ENCODE results near the gene EFCAB5. TPM values are rescaled to one million over a fixed set of nuclear protein-coding genes. Genes with fewer than 3 reads are reported as not detected.

EFCAB5 gene
- total and polyA plus RNA-seq, 2 of the 13 experiments (the other 11 are each of a cell fraction or from before 2014, with no cell fraction given), result 0.15 TPM; not detected in 1

DNA sequence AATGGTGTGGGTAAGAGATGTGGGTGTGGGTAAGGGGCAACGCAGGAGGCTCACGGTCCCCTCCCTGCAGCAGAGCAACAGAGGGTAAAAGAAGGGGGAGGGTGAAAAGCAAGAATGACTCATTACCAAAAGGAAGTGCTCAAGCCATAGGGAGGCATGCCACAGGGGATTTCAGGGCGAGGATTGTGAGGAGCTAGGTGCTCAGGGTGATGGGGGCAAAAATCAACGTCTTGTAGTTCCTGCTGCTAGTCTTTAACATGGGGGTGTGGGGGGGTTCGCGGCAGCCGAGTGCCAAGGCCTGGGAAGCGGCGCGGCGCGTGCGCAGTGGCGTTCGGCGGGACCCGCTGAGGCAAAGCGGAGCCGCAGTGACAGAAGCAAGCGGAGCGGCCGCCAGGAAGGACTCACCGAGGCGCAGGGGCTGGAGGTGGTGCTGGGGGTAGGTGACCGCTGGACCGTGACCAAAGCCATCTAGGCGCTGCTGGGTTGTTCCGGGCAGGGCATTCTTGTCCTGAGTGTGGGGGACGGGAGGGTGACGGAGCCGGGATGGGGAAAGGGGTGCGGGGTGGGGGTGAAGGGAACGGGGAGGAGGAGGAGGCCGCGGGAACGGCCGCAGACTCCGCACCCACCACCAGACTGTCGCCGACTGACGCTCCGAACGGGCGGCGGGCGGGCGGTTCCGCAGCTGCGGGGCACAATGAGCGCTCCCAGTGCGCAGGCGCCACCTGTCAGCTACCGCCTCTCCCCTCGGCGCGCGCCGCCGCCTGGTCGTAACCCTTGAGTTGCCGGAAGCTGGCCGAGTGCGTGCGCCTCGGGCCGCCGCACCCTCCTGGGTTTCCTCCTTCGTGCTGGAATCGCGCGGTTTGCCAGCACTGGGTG is 11.7 kb upstream of the EFCAB5 start, which contains the start of gene SSH2 (continued):
- TF ChIP-seq ZNF234 (CRISPR knock-in tag; conservative IDR thresholded peaks at IDR 0.05) (no peak), ZNF563 (CRISPR knock-in tag; IDR thresholded peaks at IDR 0.05) (no peak), MXD1 (CRISPR knock-in tag; IDR thresholded peaks at IDR 0.05) (peak; percentile 40; the same call in 1 of the 2 replicates), BRD4 (CRISPR knock-in tag; IDR thresholded peaks at IDR 0.05) (peak; percentile 37; the same call in 1 of the 2 replicates), EEA1 (CRISPR knock-in tag; IDR thresholded peaks at IDR 0.05; ENCODE audit: borderline replicate concordance) (no peak), EHMT2 (IDR thresholded peaks at IDR 0.05; ENCODE audit: borderline replicate concordance, low read depth, low read length) (no peak), ATF7-NPFF (CRISPR knock-in tag; IDR thresholded peaks at IDR 0.05; ENCODE audit: low read depth) (no peak), ZNF138 (CRISPR knock-in tag; IDR thresholded peaks at IDR 0.05; ENCODE audit: low read depth) (no peak), NFIC (IDR thresholded peaks at IDR 0.05; ENCODE audit: low read length) (no peak), CEBPZ (IDR thresholded peaks at IDR 0.05; ENCODE audit: low read length) (no peak), KDM4B (CRISPR knock-in tag; IDR thresholded peaks at IDR 0.05) (no peak; the same call in 1 of the 2 replicates), ZNF230 (CRISPR knock-in tag; IDR thresholded peaks at IDR 0.05) (0 out of 2 replicates have a peak, but pooled peaks have one; percentile 16), ZNF780A (CRISPR knock-in tag; IDR thresholded peaks at IDR 0.05) (0 out of 2 replicates have a peak, but pooled peaks have one; percentile 45), SIX4 (CRISPR knock-in tag; IDR thresholded peaks at IDR 0.05) (no peak), FLYWCH1 (CRISPR knock-in tag; IDR thresholded peaks at IDR 0.05) (no peak), HOXA9 (CRISPR knock-in tag; IDR thresholded peaks at IDR 0.05; ENCODE audit: borderline replicate concordance) (0 out of 2 replicates have a peak, but pooled peaks have one; percentile 40), ISL2 (CRISPR knock-in tag; IDR thresholded peaks at IDR 0.05) (no peak), FOSL2 (CRISPR knock-in tag; IDR thresholded peaks at IDR 0.05) (peak; percentile 81), ETV5 (CRISPR knock-in tag; IDR thresholded peaks at IDR 0.05; ENCODE audit: borderline replicate concordance) (peak; percentile 50; the same call in 1 of the 2 replicates), ZNF33A (CRISPR knock-in tag; IDR thresholded peaks at IDR 0.05; ENCODE audit: borderline replicate concordance) (no peak), MYNN (CRISPR knock-in tag; IDR thresholded peaks at IDR 0.05; ENCODE audit: low read depth) (no peak), NR3C1 (CRISPR knock-in tag; IDR thresholded peaks at IDR 0.05) (no peak), ZNF10 (CRISPR knock-in tag; IDR thresholded peaks at IDR 0.05; ENCODE audit: borderline replicate concordance, low read depth) (no peak), ZNF101 (CRISPR knock-in tag; IDR thresholded peaks at IDR 0.05; ENCODE audit: borderline replicate concordance, low read depth) (no peak), EED (CRISPR knock-in tag; IDR thresholded peaks at IDR 0.05) (no peak), SATB2 (CRISPR knock-in tag; IDR thresholded peaks at IDR 0.05) (no peak), ZSCAN30 (CRISPR knock-in tag; IDR thresholded peaks at IDR 0.05) (no peak), MXI1 (IDR thresholded peaks at IDR 0.05; ENCODE audit: borderline replicate concordance, low read depth, low read length) (peak; percentile 68; the same call in 1 of the 3 replicates)
